SK-N-SH (cell line): ENCODE results near the gene CCDC174. TPM values are rescaled to one million over a fixed set of nuclear protein-coding genes. Genes with fewer than 3 reads are reported as not detected.

Experiments
- CTCF ChIA-PET: fragments of 300-600, 350-600 bp; formaldehyde crosslinking; extraction: SDS; loops from one replicate; lab custom pipeline; 2021; lab: Yijun Ruan, JAX
- POLR2A ChIA-PET: fragments of 350-600 bp; sonication (Branson Sonifier 250); formaldehyde crosslinking; extraction: SDS; loops from one replicate; lab custom pipeline; 2020; ENCODE audit warnings: antibody characterized with exemption, inconsistent platforms; lab: Yijun Ruan, JAX
- DNase-seq: peaks from one replicate; pipeline ENCODE4 v3.0.0; 2012
- H2AFZ ChIP-seq: fragments of 200-600 bp; sonication (generic); 2 replicates; pipeline ENCODE4 v1.8.1; 2016; ENCODE audit warnings: antibody characterized with exemption, mild to moderate bottlenecking, low read depth
- H3F3A ChIP-seq: fragments of 200-600 bp; sonication (generic); replicated peaks from 2 replicates; pipeline ENCODE3; 2016; ENCODE audit warnings: antibody characterized with exemption, mild to moderate bottlenecking; ENCODE audit not compliant: insufficient read depth
- H3K27ac ChIP-seq, 2 experiments: fragments of 200-500 bp in 1 of 2; fragments of 200-600 bp in 1 of 2; sonication (Bioruptor generic) in 1 of 2; sonication (generic), shearing (Covaris generic) in 1 of 2; 2 replicates each; pipeline versions ENCODE4 v1.5.1 to v1.6.1; 2014 to 2016; ENCODE audit warnings: low read depth in 2 of 2, inconsistent platforms in 1 of 2, low read length in 1 of 2, mild to moderate bottlenecking in 1 of 2, mixed read lengths in 1 of 2
- H3K27me3 ChIP-seq: fragments of 200-600 bp; sonication (generic), shearing (Covaris generic); 2 replicates; pipeline ENCODE4 v1.6.1; 2016; ENCODE audit warnings: mixed run types; ENCODE audit not compliant: insufficient read depth
- H3K36me3 ChIP-seq, 2 experiments: fragments of 200-500 bp in 1 of 2; fragments of 200-600 bp in 1 of 2; sonication (Bioruptor generic) in 1 of 2; sonication (generic) in 1 of 2; replicated peaks in 1 of 2; 2 replicates each; pipeline versions ENCODE3 to v1.5.1; 2014 to 2016; ENCODE audit warnings: low read length in 1 of 2, mild to moderate bottlenecking in 1 of 2; ENCODE audit not compliant: insufficient read depth in 2 of 2, control insufficient read depth in 1 of 2
- H3K4me1 ChIP-seq, 2 experiments: fragments of 200-500 bp in 1 of 2; fragments of 200-600 bp in 1 of 2; sonication (Bioruptor generic) in 1 of 2; sonication (generic), shearing (Covaris generic) in 1 of 2; 2 replicates each; pipeline versions ENCODE4 v1.5.1 to v1.6.1; 2014 to 2016; ENCODE audit warnings: low read depth in 1 of 2, low read length in 1 of 2, mixed run types in 1 of 2; ENCODE audit not compliant: insufficient read depth in 2 of 2, control insufficient read depth in 1 of 2
- H3K4me2 ChIP-seq: fragments of 200-600 bp; sonication (generic), shearing (Covaris generic); 2 replicates; pipeline ENCODE4 v1.6.1; 2017; ENCODE audit warnings: mixed run types
- H3K4me3 ChIP-seq, 2 experiments: fragments of 200-500 bp in 1 of 2; fragments of 200-600 bp in 1 of 2; sonication (Bioruptor generic) in 1 of 2; sonication (generic), shearing (Covaris generic) in 1 of 2; 2 replicates each; pipeline versions ENCODE4 v1.5.1 to v1.8.1; 2014 to 2016; ENCODE audit warnings: low read depth in 2 of 2, inconsistent platforms in 1 of 2, low read length in 1 of 2, mild to moderate bottlenecking in 1 of 2, mixed read lengths in 1 of 2, moderate library complexity in 1 of 2
- H3K79me2 ChIP-seq: fragments of 200-600 bp; sonication (generic); 2 replicates; pipeline ENCODE4 v1.8.1; 2017; ENCODE audit warnings: mild to moderate bottlenecking; ENCODE audit not compliant: insufficient read depth
- H3K9ac ChIP-seq: fragments of 200-600 bp; sonication (generic); 2 replicates; pipeline ENCODE4 v1.6.1; 2017; ENCODE audit warnings: mixed run types
- H3K9me2 ChIP-seq: fragments of 200-600 bp; sonication (generic); 2 replicates; pipeline ENCODE4 v1.6.1; 2017; ENCODE audit warnings: mixed run types
- H3K9me3 ChIP-seq: fragments of 200-600 bp; sonication (generic); 2 replicates; pipeline ENCODE4 v1.6.1; 2017; ENCODE audit warnings: mixed run types, mild to moderate bottlenecking, moderate library complexity
- H4K20me1 ChIP-seq: fragments of 200-600 bp; sonication (generic); 2 replicates; pipeline ENCODE4 v1.6.1; 2017; ENCODE audit warnings: mild to moderate bottlenecking, mixed run types; ENCODE audit not compliant: insufficient read depth
- CHD2 ChIP-seq: fragments of 150-350 bp; IDR thresholded peaks from 2 replicates; pipeline ENCODE4 v1.6.1; 2018; ENCODE audit warnings: low read length; ENCODE audit not compliant: partially characterized antibody
- ELF1 ChIP-seq: IDR thresholded peaks from 2 replicates; pipeline ENCODE4 v1.4.0; 2012
- EP300 ChIP-seq, 2 experiments: IDR thresholded peaks; 2 replicates each; pipeline versions ENCODE4 v1.4.0 to v1.6.1; 2012; ENCODE audit warnings: borderline replicate concordance in 1 of 2, low read depth in 1 of 2, low read length in 1 of 2
- EZH2phosphoT487 ChIP-seq: fragments of 200-600 bp; sonication (generic); IDR thresholded peaks from 2 replicates; pipeline ENCODE4 v1.6.1; 2017; ENCODE audit warnings: low read depth, mixed run types, mild to moderate bottlenecking, antibody characterized with exemption, moderate library complexity, borderline replicate concordance
- FOSL2 ChIP-seq: IDR thresholded peaks from 2 replicates; pipeline ENCODE4 v1.4.0; 2012; ENCODE audit warnings: low read depth, mild to moderate bottlenecking, moderate library complexity, borderline replicate concordance
- GABPA ChIP-seq: IDR thresholded peaks from 2 replicates; pipeline ENCODE4 v1.4.0; 2012; ENCODE audit warnings: low read depth, mild to moderate bottlenecking
- IRF3 ChIP-seq: fragments of 150-350 bp; IDR thresholded peaks from 2 replicates; pipeline ENCODE4 v1.6.1; 2016; ENCODE audit warnings: mild to moderate bottlenecking, low read depth, low read length
- MEF2A ChIP-seq: IDR thresholded peaks from 2 replicates; pipeline ENCODE4 v1.4.0; 2012; ENCODE audit warnings: low read depth, borderline replicate concordance
- NRF1 ChIP-seq: IDR thresholded peaks from 2 replicates; pipeline ENCODE4 v1.6.1; 2012; ENCODE audit warnings: low read depth, mild to moderate bottlenecking, low read length
- POLR2AphosphoS5 ChIP-seq: IDR thresholded peaks from 2 replicates; pipeline ENCODE4 v1.6.1; 2012; ENCODE audit warnings: low read depth, low read length
- RAD21 ChIP-seq: IDR thresholded peaks from 2 replicates; pipeline ENCODE4 v1.6.1; 2012; ENCODE audit warnings: mild to moderate bottlenecking, low read length
- REST ChIP-seq: IDR thresholded peaks from 2 replicates; pipeline ENCODE4 v1.6.1; 2012; ENCODE audit warnings: mild to moderate bottlenecking, low read depth, low read length, moderate library complexity
- TEAD4 ChIP-seq: IDR thresholded peaks from 2 replicates; pipeline ENCODE4 v1.4.0; 2012; ENCODE audit warnings: mild to moderate bottlenecking, borderline replicate concordance; ENCODE audit not compliant: insufficient read depth
- USF1 ChIP-seq: IDR thresholded peaks from 2 replicates; pipeline ENCODE4 v1.4.0; 2012; ENCODE audit warnings: low read depth, borderline replicate concordance
- YY1 ChIP-seq: IDR thresholded peaks from 2 replicates; pipeline ENCODE4 v1.4.0; 2012; ENCODE audit warnings: low read depth, mild to moderate bottlenecking
- WGBS: methylation state at CpG from one replicate; pipeline ENCODE4 v1.1.6; 2017; ENCODE audit warnings: low lambda C conversion rate; 5-methylcytosine and 5-hydroxymethylcytosine counted together
- polyA plus RNA-seq, 3 experiments: library from polyadenylated mRNA; depleted of rRNA; stranded (reverse); fragments of >200 nt; gene quantifications; 2 replicates each; pipeline ENCODE4 v1.2.3, GENCODE V29; 2012

Gene CCDC174
- polyA plus RNA-seq, 1 of the 3 experiments (the other 2 are of a cell fraction) = 6.6 TPM

- WGBS = 0% methylated on average over 1 of the region's 1 CpG
- POLR2A ChIA-PET = no interaction called here
Measured at GRCh38 chr3:14716591-14716990, 65.0 kb downstream of the CCDC174 start.

GRCh38 chr3:14717307-14717706 is 65.7 kb downstream of the CCDC174 start:
- Histone ChIP-seq H4K20me1 (no peaks in the 10 kb centered on the region), H3F3A (no peaks in the 10 kb centered on the region), H3K36me3 (no peaks in the 10 kb centered on the region), H3K4me3 (no peak overlapping the region), H3K4me2 (no peak overlapping the region), H3K4me1 (no peaks in the 10 kb centered on the region), H3K9me3 (no peaks in the 10 kb centered on the region), H3K27ac (no peak overlapping the region), H2AFZ (no peak overlapping the region), H3K9ac (no peak overlapping the region), H3K9me2 (no peaks in the 10 kb centered on the region), H3K27me3 (no peaks in the 10 kb centered on the region), H3K79me2 (no peaks in the 10 kb centered on the region)
- ChIA-PET POLR2A (no interaction called here), CTCF (no interaction called here)
- DNase-seq = no peak
- TF ChIP-seq MEF2A (no peak), CHD2 (no peak), POLR2AphosphoS5 (no peak), ELF1 (no peak), YY1 (no peak), FOSL2 (no peak), EP300 (IDR thresholded peaks at IDR 0.05; ENCODE audit: borderline replicate concordance in 1 of 2, low read depth in 1 of 2, low read length in 1 of 2) (no peak), IRF3 (no peak), NRF1 (no peak), GABPA (no peak), EZH2phosphoT487 (no peak), REST (no peak)
- 25% methylated on average over 1 of the region's 1 CpG for WGBS

More at GRCh38 chr3:14716591-14716990, 65.0 kb downstream of the CCDC174 start:
- no peaks in the 10 kb centered on the region for H4K20me1 ChIP-seq
- no peaks in the 10 kb centered on the region for H3K79me2 ChIP-seq
- CTCF ChIA-PET = no interaction called here
- H3K9me3 ChIP-seq = no peaks in the 10 kb centered on the region
- H3K36me3 ChIP-seq = no peaks in the 10 kb centered on the region
- no peaks in the 10 kb centered on the region for H3F3A ChIP-seq
- no peak overlapping the region for H3K4me3 ChIP-seq
- no peak overlapping the region for H3K9ac ChIP-seq
- no peak for DNase-seq
- H2AFZ ChIP-seq = no peak overlapping the region
- TF ChIP-seq TEAD4 (no peak), USF1 (no peak), RAD21 (no peak), IRF3 (no peak)
- H3K4me2 ChIP-seq = no peak overlapping the region
- H3K27me3 ChIP-seq = no peaks in the 10 kb centered on the region
- no peaks in the 10 kb centered on the region for H3K4me1 ChIP-seq
- no peak overlapping the region for H3K27ac ChIP-seq
- no peaks in the 10 kb centered on the region for H3K9me2 ChIP-seq
